Measurements from ENCODE around the gene CDK6.
A peak's percentile ranks its signal among the peaks of the same experiment; 100 is the strongest.

Gene CDK6

DNA sequence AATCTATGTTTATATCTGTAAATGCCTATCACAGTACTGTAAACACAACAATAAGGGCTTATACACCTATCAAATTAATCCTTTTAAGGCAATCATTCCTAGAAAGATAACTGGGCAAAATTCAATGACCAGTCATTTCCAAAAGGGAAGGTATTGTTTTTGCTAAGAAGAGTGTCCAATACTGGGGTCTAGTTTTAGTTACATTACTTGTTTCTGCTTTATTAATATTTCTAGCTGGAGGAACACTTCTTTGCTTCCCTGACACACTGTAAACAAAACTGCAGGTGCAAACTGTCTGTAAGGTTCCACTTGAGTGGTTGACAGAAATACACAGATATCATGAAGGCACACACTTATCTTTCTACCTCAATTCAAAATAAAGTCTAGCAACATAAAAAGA lies 162.0 kb downstream of the CDK6 start:
- no peak for DNase-seq

DNA sequence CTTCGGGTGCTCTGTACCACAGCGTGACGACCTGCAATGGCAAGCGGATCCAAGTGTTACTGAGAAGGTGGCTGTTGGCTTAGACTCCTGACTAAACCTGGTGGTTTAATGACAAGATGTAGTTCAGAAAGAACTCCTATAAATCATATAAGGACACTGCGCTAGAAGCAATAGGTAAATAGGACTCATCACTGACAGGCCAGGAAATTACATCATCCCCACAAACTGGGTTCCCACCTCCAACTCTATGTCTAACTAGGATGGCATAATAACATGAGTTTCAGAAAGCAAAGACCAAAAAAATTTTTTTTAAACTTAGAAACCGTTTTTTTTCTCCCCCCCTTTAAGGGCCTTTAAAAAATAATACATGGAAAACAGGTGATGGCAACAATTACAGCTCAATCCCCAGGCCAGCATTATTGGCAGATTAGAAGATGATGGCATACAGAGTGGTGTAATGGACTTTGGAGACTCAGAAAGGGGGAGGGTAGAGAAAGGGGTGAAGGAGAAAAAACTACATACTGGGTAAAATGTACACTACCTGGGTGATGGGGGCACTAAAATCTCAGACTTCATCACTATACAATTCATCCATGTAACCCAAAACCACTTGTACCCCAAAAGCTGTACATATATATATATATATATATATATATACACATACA lies 164.7 kb downstream of the CDK6 start:
- DNase-seq, result no peak

DNA sequence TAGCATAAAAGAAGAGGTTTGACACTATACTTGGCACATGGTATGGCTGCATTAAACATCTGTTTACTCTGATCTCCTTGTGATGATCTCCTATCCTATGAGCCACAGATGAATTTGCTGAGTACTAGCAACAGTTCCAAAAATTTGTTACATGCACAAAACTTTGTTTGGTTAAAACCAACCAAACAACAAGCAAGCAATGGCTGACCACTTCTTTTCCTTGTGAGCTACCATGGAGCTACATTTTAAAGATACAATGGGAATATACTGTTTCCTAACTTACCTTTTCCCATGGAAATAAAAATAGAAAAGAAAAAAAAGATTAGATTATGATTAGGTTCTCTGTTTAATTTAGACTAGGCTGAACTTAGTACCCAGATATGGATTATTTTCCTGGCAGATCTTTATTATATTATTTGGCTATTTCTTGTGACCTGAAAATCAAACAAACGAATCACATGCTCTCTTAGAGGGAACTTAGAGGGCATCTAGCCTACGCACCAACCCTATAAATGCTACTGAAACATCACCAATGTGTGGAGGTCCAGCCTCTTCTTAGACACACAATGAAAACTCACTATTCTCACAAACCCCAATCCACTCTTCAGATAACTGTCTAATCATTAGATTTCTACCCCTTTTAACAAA lies 166.0 kb downstream of the CDK6 start:
- no peak for DNase-seq

DNA sequence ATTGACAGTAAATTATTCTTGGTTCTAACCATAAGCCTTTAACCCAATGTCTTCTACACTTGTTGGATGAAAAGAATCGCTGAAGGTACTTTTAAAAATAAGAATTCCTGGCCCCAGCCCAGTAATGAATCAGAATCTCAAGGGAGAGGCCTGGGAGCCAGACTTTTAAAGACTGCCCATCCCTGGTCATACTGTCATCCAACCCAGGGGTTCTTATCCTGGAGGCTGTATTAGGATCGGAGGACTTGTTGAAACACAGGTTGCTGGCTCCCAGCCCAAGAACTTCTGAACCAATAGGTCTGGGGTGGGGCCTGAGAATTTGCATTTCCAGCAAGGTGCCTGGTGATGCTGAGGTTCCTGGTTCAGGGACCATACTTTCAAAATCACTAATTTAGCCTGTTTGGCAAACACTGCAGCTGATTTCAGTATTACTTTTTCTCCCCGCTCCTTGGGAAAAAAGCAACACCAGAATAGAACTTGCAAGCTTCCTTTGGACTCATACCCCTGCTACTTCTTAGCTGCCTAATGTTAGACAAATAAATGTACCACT lies 166.7 kb downstream of the CDK6 start:
- no peak for DNase-seq

DNA sequence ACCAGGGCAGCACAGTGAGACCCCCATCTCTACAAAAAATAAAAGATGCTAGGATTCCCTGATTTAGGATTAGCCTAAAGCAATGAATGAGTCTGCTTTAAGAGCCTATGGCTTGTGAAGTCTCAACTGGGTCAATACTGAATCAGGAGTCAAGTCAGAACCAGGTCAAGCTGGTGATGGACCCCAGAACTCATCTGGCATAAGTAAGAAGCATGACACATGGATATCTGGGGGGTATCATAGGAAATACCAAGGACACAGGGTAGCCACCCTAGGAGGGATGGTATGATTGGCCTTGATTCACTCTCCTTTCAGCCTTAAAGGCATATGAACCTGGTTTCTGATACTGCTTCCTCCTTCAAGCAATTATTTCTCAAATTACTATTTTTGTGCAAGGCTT lies 167.8 kb downstream of the CDK6 start:
- no peak for DNase-seq

DNA sequence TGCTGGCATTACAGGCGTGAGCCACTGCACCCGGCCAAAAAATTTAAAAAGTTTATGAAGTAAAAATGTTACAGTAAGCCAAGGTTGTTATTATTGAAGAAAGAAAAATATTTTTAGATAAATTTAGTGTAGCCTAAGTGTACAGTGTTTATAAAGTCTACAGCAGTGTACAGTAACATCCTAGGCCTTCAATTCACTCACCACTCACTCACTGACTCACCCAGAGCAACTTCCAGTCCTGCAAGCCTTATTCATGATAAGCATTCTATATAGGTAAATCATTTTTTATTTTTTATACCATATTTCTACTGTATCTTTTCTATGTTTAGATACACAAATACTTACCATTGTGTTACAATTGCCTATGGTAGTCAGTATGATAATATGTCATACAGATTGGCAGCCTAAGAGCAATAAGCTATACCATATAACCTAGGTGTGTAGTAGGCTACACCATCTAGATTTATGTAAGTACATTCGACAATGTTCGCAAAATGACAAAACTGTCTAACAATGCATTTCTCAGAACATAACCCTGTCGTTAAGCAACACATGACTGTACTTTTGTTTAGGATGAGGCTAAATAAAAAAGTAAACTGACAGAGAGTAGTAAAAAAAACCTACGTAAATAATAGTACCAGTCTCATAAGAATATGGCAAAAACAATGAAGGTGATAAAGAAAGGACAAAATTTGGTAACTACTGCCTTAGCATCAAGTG lies 168.4 kb downstream of the CDK6 start:
- no peak for DNase-seq

DNA sequence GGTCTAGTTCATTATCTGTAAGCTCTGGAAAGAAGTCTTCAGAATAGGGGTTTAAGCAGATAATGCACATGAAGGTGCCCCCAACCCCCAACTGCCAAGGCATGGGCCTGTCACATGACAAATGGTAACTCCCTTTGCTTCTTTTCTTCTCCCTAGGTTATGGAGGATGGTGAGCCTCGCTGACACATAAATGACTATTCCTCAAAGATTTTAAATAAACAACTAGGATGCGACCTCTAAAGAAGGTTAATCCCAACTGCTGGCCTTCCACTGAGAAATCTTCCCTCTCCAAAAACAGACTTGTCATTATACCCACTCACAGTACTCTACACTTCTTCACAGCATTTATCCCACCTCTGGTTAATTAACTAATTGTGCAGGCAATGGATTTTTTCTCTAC lies 170.4 kb downstream of the CDK6 start:
- DNase-seq, result no peak

DNA sequence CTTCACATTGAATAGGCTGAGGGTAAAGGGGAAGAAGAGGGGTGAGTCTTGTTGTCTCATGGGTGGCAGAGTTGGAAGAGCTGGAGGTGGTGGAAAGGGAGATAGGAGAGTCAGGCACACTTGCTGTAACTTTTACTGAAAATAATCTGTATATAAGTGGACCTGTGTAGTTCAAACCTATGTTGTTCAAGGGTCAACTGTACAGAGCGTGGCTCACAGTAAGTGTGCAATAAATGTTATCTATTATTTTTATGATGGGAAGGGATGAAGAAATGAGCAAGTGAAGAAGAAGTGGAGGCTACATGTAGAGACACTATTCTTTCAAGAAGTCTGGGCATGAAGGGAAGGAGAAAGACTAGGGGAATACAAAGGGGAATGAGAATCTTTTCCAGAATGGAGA lies 174.7 kb downstream of the CDK6 start:
- DNase-seq, result peak in 2 of 4 experiments; percentile 15 to 19

DNA sequence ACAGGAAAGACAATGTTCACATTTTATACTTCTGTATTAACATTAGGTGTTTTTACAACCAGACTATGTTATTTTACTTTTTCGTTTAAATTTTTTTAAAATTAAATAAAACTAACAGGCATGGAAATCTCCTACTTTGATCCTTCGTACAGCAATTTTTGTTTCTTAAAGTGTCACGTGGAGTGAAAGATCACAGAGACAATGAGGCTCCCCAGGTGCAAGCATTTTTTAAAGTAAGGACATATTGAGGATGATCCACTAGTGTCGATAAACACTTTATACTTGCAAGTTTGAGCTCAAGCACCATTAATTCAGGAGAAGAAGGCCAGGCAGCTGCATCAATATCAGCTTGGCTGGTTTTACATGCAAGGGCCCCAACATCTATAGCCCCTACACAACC lies 177.7 kb downstream of the CDK6 start:
- no peak for DNase-seq

DNA sequence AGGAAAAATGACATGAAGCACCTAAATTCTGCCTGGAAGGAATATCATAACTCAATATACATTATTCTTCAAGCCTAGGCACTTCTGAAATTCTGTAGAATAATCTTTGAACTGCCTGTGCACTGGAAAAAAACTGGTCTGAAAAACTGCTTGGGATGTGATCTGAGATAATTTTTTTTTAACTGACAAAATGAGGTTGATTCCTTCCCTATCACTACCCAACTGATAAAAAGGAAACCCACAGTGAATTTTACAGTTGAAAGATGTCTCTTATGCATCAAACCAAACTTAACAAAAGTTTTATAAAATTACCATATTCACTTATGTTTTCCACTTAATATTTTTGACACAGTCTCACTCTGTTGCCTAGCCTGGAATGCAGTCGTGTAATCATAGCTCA lies 179.0 kb downstream of the CDK6 start:
- DNase-seq, result no peak

DNA sequence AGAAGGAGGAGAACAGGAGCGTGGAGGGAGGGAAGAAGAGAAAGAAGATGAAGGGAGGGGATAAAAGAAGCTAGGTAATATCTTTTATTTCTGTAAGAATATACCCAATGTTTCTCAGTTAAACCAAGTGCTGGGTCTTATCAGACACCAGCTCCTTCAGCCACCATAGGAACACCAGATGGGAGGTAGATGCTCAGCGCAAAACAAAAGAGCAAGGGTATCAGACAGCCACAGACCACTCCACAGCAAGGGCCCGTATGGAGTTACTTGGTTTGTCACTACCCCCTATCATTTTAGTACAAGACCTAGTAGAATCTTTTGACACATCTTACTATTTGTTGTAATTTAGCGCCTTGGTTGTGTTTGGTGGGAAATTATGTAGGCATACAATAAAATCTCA lies 180.3 kb downstream of the CDK6 start:
- DNase-seq, result no peak

DNA sequence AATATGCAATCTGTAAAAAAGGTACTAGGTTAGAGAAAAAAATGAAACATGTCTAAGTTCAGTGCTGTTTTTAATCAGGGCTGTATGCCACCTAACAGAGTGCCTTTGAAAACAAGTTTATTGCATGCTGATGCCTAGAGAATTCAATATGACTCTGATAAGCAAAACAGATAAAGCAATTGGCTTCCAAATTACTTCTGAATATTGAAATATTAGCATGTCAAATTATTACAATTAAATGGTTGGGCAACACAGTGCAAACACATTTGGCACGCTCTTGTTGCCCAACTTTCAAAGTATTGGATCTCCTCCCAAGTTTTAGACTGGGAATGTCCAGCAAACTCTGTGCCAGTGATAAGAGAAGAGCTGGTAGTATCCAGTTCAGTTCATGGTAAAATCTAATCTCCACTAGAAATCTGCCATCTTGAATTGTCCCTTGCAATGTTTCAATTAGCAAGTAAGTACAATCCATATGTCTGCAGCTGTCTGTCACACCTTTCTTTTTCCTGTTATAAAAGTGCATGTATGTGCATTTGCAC lies 181.0 kb downstream of the CDK6 start:
- no peak for DNase-seq

DNA sequence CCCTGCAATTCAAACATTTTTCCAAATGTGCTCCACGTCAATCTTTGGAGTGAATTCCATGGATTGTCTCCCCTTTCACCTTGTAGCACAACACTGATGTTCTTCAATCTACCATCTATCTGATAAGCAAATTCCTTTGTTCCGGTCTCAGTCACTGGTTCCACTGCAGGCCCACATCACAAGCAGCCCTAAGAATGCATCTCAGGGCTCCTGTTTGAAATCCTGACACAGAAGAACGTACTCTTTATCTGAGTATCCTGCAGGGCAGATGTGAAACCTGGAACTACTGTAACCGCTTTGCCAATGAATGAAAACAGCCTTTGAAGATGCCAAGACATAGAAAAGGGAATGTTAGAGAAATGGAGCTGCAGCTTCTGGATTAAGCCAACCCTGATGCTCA lies 183.2 kb downstream of the CDK6 start:
- DNase-seq, result no peak

DNA sequence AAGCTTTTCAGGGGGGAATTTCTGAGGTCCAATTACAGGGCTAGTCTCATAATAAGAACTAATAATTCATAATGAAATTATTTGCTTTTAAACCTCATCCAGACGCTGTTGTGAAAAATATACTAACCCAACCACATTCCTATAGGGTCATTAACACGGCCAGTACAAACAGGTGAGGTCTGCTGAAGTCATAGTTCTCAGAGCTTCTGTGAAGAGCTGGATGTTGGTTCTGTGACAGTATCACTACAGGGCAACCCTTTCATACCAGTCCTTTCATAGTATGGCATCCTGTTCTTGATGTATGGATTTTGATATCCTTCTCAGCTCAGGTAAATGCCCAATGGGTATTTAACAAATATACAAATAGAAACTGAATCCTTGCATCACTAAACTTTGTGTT lies 183.8 kb downstream of the CDK6 start:
- no peak for DNase-seq

DNA sequence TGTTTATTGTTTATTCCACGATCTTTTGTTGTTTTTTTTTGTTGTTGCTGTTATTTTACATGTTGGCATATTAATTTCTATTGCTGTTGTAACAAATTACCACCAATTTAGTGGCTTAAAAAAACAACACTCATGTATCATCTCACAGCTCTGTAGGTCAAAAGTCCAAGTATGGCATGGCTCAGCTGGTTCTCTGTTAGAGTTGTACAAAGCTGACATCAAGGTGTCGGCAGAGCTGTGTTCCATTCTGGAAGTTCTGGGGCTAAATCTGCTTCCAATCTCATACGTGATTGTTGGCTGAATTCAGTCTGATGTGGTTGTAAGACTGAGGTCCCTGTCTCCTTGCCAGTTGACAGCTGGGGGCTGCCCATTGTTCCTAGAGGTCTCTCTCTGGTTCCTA lies 186.0 kb downstream of the CDK6 start:
- no peak for DNase-seq

DNA sequence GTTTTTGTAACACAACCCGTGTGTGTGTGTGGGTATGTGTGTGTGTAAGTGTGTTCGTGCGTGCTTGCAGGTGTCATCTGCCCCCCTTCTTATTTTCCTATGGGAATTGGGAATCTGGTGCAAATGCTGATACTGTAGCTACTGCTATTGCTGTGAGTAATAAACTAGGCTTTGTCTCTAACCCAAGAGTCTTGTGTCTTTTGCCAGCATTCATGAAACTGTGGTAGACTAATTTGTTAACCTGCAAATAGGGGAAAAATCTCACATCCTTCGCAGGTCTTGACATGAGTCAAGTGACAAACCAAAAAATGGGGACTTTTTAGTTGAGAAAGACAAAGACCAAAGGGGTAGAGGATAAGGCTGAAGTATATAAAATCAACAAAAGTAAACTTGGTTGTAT lies 188.3 kb downstream of the CDK6 start:
- DNase-seq, result no peak

DNA sequence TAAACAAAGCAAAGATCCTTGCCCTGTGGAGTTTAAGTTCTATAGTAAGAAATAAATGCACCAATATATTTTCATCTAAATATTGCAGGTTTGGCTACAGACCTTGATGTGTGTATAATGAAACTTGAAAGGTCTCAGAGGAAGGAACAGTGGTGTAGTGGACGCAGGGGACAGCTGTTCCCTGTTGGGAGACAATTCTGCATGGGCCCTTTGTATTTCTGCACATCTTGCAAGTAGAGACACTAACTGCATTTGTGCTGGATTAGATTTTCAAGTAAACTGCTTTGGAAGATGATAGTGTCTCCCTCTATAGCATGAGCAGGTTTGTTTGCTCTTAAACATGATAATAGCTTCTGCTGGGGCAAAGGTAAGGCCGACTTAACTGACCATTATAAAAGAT lies 188.7 kb downstream of the CDK6 start:
- DNase-seq, result no peak

DNA sequence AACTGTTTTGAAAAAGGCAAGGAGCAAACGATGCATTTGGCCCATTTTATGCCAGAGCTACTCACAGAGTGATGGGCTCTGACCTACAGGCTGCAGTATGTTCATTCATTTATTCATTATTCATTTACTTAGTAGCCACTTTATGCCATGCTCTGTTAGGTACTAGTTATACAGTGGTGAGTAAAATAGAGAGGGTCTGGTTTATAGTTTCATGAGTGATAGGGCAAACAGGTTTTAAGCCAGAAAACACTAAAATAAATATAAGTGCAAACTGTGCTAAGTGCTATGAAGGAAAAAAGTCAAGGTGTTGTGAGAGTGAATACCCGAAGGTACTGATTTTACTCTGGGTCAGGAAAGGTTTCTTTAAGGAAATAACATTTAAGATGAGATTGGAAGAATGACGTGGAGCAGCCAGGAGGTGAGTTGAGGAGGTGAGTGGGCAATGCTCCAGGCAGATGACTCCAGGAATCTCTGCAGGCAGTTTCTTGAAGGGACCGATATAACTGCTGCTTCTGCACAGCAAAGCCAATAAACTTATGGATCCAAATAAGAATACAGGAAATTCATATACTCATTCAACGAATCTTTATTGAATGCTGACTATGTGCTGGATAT lies 189.3 kb downstream of the CDK6 start:
- no peak for DNase-seq

DNA sequence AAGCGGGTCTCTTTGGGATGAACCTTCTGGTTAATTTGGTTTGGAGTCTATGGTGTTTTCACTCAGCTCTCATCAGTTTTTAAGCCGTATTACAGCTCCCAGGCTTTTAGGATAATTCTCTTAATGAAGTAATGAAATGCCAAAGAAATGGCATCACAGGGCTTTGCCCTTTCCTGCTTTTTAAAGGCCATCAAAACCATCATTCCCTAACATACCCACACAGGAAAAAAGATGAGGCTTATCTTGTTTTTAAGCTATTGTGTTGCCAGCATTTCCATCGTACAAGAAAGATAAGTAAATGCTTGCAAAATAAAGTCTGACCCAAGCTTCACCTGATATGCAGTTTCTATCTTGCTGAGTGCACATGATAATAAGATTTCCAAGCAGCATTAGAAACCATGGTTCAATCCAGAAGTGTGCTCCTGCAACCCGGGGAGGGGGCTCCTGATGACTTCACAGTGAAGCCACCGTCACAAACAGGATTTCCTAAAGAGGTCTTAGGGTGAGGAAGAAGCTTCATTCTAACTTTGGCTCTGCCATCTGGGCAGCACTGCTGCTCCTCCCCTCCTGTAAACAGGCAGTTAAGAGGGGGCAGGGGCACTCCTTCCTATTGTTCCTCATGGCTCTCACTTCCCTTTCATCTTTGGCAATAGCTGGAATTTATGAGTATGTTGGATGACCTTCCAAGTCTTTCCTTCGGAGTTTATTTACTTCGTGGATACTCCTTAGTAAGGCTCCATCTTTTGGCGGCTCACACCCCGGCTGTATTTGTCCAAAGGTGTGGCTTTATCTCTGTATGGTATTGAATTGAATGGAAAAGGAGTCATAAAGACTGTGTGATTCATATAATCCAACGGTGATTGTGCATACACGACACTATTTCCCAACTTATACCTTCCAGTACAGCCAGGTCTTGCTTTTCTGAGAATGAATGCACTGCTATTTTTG lies 191.0 kb downstream of the CDK6 start:
- DNase-seq, result peak in 3 of 4 experiments; percentile 45 to 61 (median 61)

DNA sequence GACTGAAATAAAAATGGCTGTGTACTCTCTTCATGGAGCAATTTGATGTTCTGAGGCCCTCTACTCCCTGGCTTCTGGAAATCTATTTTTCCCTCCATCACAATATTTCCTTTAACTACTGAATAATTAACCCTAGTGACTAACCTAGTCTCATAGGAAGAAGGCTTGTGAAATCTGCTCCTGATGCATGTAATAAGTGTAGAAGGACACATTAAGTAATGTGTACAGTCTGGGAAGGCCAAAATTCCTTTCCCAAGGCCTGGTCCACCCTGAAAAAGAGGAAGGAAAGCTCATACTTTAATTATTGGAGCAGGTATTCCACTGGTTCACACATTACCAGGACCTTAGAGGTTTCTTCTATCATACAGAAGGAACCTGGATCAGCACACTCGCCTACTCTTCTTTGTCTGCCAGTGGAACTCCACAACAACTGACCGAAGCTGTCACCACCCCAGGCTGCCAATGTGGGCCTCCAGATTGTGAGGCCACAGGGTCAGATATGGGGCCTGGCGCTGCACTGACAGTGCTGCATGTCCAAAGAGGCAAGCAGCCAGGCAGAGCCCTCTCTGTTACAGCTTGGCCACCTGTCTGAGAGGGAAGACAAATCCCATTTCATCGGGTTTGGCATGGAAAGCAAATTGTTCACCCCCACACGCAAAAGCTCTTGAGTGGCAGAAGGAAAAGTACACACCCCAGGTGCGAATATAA lies 191.8 kb downstream of the CDK6 start:
- peak in 2 of 4 experiments; percentile 12 to 17 for DNase-seq

DNA sequence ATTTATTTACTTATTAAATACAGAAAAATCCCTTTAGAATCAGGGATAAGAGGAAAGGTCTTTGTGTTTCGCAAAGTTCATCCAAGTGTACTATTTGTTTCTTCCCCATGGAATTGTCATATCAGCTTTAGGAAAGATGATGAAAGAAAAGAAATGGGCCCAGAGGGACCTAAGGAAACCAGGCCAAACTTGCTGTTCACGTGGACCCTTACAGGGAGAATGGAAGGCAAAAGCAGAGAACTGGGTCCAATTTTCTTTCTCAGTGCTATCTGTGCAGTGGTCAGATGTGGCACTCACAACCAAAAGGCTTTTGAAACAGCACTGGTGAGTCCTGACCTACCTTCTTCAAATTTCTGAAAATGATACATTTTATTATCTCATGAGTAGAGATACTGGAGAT lies 192.6 kb downstream of the CDK6 start:
- no peak for DNase-seq

All from suppressor macrophage (primary cell).